Ectodermal cell (in vitro differentiated cells): Measurements from ENCODE around the gene UBTD1.
"Not testable (repeated sequence)": the region's sequence is repeated elsewhere in the genome, so short reads cannot be mapped to it uniquely, and the experiment has no call there.

Experiments used
- H3K27ac ChIP-seq: 2 replicates; pipeline ENCODE4 v1.7.0; 2013; ENCODE audit warnings: mild to moderate bottlenecking, low read depth, low read length; ENCODE audit not compliant: insufficient read depth, poor library complexity, severe bottlenecking
- H3K27me3 ChIP-seq: 2 replicates; pipeline ENCODE4 v1.7.0; 2013; ENCODE audit warnings: mild to moderate bottlenecking, low read length; ENCODE audit not compliant: insufficient read depth, control insufficient read depth, poor library complexity, severe bottlenecking
- H3K36me3 ChIP-seq: one replicate; pipeline ENCODE4 v1.7.0; 2013; ENCODE audit warnings: low read length; ENCODE audit not compliant: control insufficient read depth, insufficient read depth
- H3K4me1 ChIP-seq: one replicate; pipeline ENCODE4 v1.7.0; 2013; ENCODE audit warnings: low read length; ENCODE audit not compliant: control insufficient read depth, insufficient read depth
- H3K4me3 ChIP-seq: 2 replicates; pipeline ENCODE4 v1.7.0; 2013; ENCODE audit warnings: low read depth, low read length, control low read depth; ENCODE audit not compliant: insufficient read depth
- H3K9me3 ChIP-seq: 2 replicates; pipeline ENCODE4 v1.7.0; 2013; ENCODE audit warnings: mild to moderate bottlenecking, low read length, moderate library complexity; ENCODE audit not compliant: control insufficient read depth
- WGBS, 2 experiments: methylation state at CpG; one replicate each; pipeline ENCODE4 v1.1.7; 2013; ENCODE audit warnings: missing lambda C conversion rate in 2 of 2; 5-methylcytosine and 5-hydroxymethylcytosine counted together

The UBTD1 gene

GRCh38 chr10:97463363-97464132, 35.2 kb upstream of the UBTD1 start:
- Histone ChIP-seq H3K27ac (no peak overlapping the region), H3K27me3 (no peaks in the 10 kb centered on the region), H3K4me3 (no peak overlapping the region), H3K4me1 (no peaks in the 10 kb centered on the region), H3K9me3 (no peaks in the 10 kb centered on the region), H3K36me3 (peaks cover 79% of the 10 kb centered on the region)
- 92 to 94% methylated on average over 4 of the region's 4 CpGs for WGBS, 2 experiments

- H3K27me3 ChIP-seq = no peaks in the 10 kb centered on the region
- WGBS, 2 experiments = 91 to 93% methylated on average over 1 of the region's 1 CpG
These were observed 34.5 kb upstream of the UBTD1 start for GRCh38 chr10:97464226-97464625.

GRCh38 chr10:97465982-97466381, 32.7 kb upstream of the UBTD1 start:
- Histone ChIP-seq H3K27me3 (no peaks in the 10 kb centered on the region), H3K4me1 (no peaks in the 10 kb centered on the region), H3K4me3 (no peak overlapping the region), H3K9me3 (no peaks in the 10 kb centered on the region), H3K27ac (no peak overlapping the region), H3K36me3 (peaks cover 78% of the 10 kb centered on the region)
- 93 to 96% methylated on average over 7 of the region's 7 CpGs for WGBS, 2 experiments

More at GRCh38 chr10:97464226-97464625, 34.5 kb upstream of the UBTD1 start:
- H3K4me3 ChIP-seq = no peak overlapping the region
- H3K9me3 ChIP-seq = no peaks in the 10 kb centered on the region
- peaks cover 79% of the 10 kb centered on the region for H3K36me3 ChIP-seq
- H3K4me1 ChIP-seq = no peaks in the 10 kb centered on the region
- no peak overlapping the region for H3K27ac ChIP-seq

GRCh38 chr10:97466755-97467154, 32.0 kb upstream of the UBTD1 start:
- Histone ChIP-seq H3K27me3 (no peaks in the 10 kb centered on the region), H3K36me3 (peaks cover 70% of the 10 kb centered on the region), H3K4me1 (no peaks in the 10 kb centered on the region), H3K4me3 (no peak overlapping the region), H3K9me3 (no peaks in the 10 kb centered on the region), H3K27ac (no peak overlapping the region)
- 92 to 97% methylated on average over 4 of the region's 4 CpGs for WGBS, 2 experiments

- Histone ChIP-seq H3K27me3 (no peaks in the 10 kb centered on the region), H3K36me3 (peaks cover 61% of the 10 kb centered on the region), H3K4me1 (no peaks in the 10 kb centered on the region), H3K9me3 (no peaks in the 10 kb centered on the region), H3K4me3 (no peak overlapping the region), H3K27ac (no peak overlapping the region)
- 93 to 95% methylated on average over 3 of the region's 3 CpGs for WGBS, 2 experiments
These were observed 30.6 kb upstream of the UBTD1 start for GRCh38 chr10:97468162-97468561.

- H3K9me3 ChIP-seq, H3K27ac ChIP-seq, H3K27me3 ChIP-seq, H3K4me3 ChIP-seq, H3K4me1 ChIP-seq: not testable (repeated sequence)
- 92 to 95% methylated on average over 12 of the region's 12 CpGs for WGBS, 2 experiments
- H3K36me3 ChIP-seq = peaks cover 63% of the 10 kb centered on the region
These were observed 29.9 kb upstream of the UBTD1 start for GRCh38 chr10:97468781-97469180.

GRCh38 chr10:97474918-97475317, 23.8 kb upstream of the UBTD1 start:
- Histone ChIP-seq H3K27ac (no peak overlapping the region), H3K36me3 (peaks cover 32% of the 10 kb centered on the region), H3K27me3 (no peaks in the 10 kb centered on the region), H3K4me3 (no peak overlapping the region), H3K4me1 (no peaks in the 10 kb centered on the region), H3K9me3 (no peaks in the 10 kb centered on the region)
- WGBS, 2 experiments = 97 to 100% methylated on average over 3 of the region's 4 CpGs

GRCh38 chr10:97475936-97476594, 22.7 kb upstream of the UBTD1 start:
- WGBS, 2 experiments = 96 to 97% methylated on average over 1 to 2 of the region's 2 CpGs
- Histone ChIP-seq H3K9me3 (no peaks in the 10 kb centered on the region), H3K27me3 (no peaks in the 10 kb centered on the region), H3K4me1 (no peaks in the 10 kb centered on the region), H3K27ac (no peak overlapping the region), H3K4me3 (no peak overlapping the region), H3K36me3 (peaks cover 22% of the 10 kb centered on the region)

GRCh38 chr10:97479410-97479809, 19.3 kb upstream of the UBTD1 start:
- H3K27me3 ChIP-seq, H3K4me3 ChIP-seq, H3K27ac ChIP-seq, H3K9me3 ChIP-seq, H3K36me3 ChIP-seq, H3K4me1 ChIP-seq: not testable (repeated sequence)
- 96 to 98% methylated on average over 4 of the region's 4 CpGs for whole genome bisulfite sequencing, 2 experiments

- Histone ChIP-seq H3K27ac (no peak overlapping the region), H3K36me3 (peaks cover 8% of the 10 kb centered on the region), H3K9me3 (no peaks in the 10 kb centered on the region), H3K4me1 (no peaks in the 10 kb centered on the region), H3K27me3 (no peaks in the 10 kb centered on the region), H3K4me3 (no peak overlapping the region)
- 16 to 18% methylated on average over 9 of the region's 9 CpGs for WGBS, 2 experiments
These were observed 18.8 kb upstream of the UBTD1 start for GRCh38 chr10:97479939-97480338.
